Measurements from ENCODE around the gene MAL.

DNA sequence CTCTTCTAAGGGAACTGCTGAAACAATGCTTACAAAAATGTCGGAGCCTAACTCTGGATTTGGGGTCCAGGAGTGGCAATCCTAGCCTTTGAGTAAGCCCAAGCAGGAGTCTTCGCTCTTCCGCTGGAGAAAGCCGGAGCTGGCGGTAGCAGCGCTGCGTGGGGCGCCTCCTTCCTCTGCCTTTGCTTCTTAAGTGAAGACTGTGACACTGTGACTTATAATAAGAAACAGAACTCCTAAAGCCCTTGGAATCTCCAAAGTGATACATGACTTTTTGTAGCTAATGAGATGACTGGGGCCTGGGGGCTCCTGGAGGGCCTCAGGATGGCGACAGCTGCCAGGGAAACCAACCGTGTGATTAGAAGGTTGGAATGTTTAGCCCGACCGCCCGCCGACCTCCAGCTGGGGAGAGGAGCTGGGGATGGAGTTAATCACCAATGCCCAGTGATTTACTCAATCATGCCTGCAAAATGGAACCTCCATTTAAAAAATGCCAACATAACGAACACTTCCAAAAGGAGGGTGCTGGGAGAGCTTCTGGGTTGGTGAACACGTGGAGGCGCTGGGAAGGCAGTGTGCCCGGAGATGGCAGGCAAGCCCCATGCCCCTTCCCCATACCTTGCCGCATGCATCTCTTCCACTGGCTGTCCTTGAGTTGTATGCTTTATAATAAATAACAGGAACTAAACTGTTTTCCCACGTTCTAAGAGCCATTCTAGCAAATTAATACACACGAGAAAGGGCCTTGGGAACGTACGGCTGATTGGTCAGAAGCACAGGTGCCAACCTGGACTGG is 29.0 kb upstream of the MAL start:
- TF ChIP-seq CTCF (IDR thresholded peaks at IDR 0.05; ENCODE audit: insufficient read depth, low read length) = no peak
- no peak for TF ChIP-seq POLR2AphosphoS5 (IDR thresholded peaks at IDR 0.05; ENCODE audit: low read depth)
- no peak for TF ChIP-seq REST (IDR thresholded peaks at IDR 0.05; ENCODE audit: insufficient replicate concordance, low read depth)
- no peak for TF ChIP-seq SPI1 (IDR thresholded peaks at IDR 0.05; ENCODE audit: borderline replicate concordance, low read depth)

All from HL-60 (cell line).